Stimulated activated CD4-positive, alpha-beta T cell treated with anti-CD3 and anti-CD28 coated beads, Interleukin-4, amount 100 ng/mL, for 24 hours (primary cell): Measurements from ENCODE around the gene CLK1.
"Not testable (repeated sequence)": the region's sequence is repeated elsewhere in the genome, so short reads cannot be mapped to it uniquely, and the experiment has no call there.

ENCODE experiments used
- DNase-seq: peaks from one replicate; pipeline ENCODE4 v3.0.0-alpha.2; 2020

The CLK1 gene

DNA sequence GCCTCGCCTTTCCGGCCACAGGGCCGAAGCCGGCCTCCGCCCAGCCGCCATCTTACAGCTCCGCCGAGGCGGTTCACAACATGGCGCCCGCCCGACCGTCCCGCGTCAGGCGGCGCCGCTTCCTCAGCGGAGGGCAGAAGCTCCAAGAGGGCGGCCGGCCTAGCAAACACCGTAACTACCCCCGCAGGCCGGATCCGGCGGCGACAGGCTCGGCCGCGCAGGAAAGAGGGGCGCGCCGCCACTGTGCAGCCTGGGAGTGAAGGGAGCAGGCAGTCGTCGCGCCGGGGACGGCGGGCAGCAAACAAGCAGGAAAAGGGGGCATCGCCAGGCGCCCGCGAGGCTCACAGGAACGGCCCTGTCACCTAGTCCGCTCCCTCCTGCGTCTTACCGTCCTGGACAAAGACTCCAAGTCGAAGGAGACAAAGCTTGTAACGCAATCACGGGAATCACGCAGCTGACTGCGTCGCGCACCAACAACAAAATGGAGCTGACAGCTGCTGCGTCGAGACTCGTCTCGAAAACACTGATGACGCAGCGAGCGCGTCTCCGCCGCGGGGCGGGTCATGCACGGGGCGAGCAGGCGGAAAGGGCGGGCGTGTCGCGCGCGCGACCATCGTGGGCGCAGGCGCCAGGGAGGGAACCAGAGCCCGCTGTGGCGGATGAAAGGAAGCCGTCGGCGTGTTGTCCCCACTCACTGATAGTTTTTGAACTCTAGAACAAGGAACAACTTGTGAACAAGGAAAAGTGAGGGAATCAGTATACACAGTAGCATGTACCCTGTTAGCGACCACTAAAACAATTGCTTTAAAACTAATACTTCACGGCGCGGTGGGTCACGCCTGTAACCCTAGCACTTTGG, at the start of gene CLK1:
Gene CLK1, minus strand, starts transcription at position 483 of the 859 bp plus-strand sequence. CDS start 2,796 bp downstream, outside the sequence.
- peak; percentile 96 for DNase-seq

DNA sequence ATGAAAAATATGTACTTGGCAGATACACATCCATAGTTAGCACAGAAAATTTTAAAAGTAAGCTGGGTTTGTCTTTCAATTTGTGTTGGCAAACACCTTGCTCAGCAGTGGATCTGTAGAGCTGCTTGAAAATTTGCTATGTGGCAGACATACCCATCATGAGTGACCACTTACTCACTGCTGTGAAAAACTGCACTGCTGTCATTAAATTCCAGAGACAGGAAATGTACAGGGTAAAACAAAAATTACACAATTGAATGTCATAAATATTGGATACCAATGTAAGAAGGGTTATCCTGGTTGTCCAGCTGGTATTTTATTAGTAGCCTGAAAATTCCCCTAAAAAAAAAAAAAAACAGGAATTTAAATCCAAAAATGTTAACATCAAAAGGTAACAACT, 49.2 kb upstream of the CLK1 start:
- DNase-seq, result no peak

DNA sequence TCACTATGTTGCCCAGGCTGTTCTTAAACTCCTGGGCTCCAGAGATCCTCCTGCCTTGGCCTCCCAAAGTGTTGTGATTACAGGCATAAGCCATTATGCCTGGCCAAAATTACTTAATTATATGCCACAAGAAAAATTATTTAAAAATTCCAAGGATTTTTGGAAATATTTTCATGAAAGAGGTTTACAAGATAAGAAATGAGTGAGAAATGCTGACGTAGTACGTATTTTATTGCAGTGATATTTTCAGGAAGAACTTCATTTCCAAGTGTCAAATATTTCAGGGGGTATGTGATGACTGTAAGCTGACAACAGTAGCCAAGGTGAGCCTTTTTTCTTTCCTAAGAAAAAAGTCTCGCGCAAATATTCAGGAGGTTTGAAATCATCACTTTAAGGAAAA, 45.5 kb upstream of the CLK1 start:
- no peak for DNase-seq

DNA sequence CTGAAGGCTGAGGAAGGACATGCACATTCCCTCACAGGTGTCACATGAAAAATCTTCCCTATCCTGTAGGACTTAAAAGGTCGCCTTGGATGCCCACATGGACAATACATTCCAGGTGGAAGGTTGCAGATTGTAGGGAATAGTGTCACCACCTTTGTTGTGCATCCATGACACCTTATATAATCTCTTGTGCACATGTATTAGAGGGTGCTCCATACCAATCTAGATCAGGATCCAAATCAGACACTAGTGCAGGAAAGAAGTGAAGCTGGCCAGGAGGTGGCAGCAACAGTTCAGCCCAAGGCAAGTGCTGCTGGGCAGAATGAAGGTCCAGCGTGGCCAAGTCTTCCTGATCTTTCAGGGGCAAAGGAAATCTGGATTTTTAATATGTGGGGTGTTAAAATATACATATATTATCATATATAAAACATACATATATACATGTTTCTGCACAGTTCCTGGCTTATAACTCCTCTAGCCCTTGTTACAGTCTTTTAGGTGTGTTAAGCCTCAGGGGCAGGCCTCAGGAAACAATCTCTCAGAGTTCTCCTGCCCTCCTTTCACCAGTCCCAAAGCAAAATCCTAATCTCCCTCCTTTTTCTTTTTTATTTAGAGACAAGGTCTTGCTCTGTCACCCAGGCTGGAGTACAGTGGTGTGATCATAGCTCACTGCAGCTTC, 41.3 kb upstream of the CLK1 start:
- DNase-seq, result peak; percentile 57

DNA sequence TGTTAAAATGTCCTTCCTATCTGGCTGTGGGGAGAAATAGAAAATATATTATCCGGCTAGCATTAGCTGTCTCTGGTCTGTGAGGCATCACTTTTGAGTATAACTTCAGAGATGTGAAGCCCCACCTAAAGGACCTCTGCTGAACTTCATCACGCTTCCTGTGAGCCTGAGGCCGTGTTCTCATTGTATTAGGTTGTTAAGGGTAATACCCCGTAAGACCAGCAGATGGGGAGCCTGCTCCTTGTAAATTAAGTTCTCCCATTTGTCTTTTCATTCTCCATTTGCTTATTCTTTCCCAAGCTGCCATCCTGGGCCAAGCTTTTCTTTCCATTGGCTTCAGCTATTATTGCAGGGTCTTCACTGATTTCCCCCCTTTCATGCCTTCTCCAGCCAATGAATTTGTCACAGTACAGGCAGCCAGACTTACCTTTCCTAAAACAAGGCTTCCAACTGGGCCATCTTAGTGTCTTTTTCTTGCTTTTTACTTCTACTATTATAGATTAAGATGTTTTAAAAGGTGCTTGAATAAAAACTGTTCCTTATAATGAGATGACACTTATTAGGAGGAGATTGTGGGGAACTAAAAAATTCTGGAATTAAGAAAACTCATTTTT, 37.1 kb upstream of the CLK1 start:
- peak; percentile 78 for DNase-seq

DNA sequence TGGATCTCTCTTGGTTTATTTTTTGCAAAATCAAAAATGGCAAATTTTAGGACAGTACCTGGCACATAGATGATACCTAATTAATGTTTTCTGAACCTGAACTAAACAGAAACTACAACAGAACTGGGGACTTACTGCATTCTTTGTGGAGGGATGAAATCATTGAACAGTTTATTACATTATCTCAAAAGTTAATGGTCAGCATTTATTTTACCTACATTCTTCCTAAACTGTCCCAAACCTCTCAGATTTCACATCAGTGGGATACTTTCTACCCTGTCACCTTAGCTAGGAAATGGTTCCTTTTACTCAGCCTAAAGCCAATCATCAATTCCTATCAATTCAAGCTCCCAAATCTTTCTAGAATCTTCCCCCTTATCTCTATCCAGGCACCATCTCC, 35.0 kb upstream of the CLK1 start:
- DNase-seq, result no peak

DNA sequence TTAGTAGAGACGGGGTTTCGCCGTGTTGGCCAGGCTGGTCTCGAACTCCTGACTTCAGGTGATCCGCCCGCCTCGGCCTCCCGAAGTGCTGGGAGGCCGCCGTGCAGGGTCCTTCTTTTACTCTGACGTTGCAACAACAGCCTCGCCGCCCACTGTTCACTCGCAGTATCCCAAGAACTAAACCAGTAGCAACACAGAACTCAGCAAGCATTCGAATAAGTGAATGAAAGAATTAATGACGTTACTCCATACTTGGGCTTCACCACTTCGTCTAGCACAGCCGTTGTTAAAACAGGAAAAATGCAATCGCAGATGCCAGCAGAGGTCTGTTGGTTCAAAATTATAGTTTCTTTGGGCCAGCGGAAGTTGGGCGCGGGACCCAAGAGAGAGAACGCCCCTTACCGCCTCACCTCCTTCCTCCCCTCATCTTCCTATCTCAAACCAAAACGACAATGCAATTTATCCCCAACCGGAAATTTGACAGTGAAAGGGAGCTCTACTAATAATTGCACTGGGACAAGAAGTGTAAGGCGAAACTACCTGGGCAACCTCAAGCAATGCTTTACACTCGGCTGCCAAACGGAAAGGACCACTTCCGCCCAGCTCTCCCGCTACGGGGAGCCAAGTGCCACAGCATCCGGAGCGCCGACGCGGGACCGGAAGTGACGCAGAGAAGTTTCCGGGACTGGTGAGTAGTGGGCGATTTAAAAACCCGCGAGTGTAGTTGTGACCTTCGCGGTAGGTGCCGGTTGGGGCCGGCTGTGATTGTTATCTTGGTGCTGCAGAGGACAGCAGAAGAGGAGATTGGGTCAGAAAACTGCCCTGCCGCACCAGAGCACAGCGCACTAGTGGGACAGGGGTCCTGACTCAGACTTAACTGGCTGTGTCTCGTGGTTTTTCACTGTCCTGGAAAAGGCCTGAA, 24.5 kb upstream of the CLK1 start, which contains the start of the genes NIF3L1 and PPIL3:
Gene NIF3L1, plus strand, starts transcription at position 668 of the 922 bp plus-strand sequence. CDS start 2,573 bp downstream, outside the sequence.
Gene PPIL3, minus strand, starts transcription at position 374 of the 922 bp plus-strand sequence. CDS start 1,462 bp downstream, outside the sequence.
- peak; percentile 98 for DNase-seq

DNA sequence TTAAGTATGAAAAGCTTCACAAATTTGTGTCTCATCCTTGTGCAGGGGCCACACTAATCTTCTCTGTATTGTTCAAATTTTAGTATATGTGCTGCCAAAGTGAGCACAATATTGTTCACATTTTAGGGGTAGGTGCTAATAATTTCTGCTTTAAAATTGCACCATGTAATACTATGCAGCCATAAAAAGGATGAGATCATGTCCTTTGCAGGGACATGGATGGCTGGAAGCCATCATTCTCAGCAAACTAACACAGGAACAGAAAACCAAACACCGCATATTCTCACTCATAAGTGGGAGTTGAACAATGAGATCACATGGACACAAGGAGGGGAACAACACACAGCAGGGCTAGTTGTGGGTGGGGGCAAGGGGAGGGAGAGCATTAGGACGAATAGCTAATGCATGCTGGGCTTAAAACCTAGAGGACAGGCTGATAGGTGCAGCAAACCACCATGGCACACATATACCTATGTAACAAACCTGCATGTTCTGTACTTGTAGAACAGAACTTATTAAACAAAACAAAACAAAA, 17.3 kb upstream of the CLK1 start:
- DNase-seq, result not testable (repeated sequence)

DNA sequence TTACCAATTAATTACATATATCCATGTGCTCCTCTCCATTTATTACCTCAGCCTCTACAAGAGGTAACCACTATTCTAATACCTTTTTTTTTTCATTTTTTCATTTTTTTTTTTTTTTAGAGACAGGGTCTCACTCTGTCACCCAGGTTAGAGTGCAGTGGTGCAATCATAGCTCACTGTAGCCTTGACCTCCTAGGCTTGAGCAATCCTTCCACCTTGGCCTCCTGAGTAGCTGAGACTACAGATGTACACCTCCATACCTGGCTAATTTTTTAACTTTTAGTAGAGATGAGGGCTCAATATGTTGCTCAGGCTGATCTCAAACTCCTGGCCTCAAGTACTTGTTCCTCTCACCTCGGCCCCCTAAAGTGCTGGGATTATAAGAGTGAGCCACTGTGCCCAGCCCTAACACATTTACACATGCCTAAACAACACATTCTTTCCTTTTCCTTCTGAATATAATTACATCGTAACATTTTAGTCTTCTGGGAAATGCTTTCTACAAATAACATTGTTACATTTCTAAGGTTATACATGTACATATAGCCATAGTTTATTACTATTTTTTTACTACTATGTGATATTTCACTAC, 13.9 kb upstream of the CLK1 start:
- no peak for DNase-seq

DNA sequence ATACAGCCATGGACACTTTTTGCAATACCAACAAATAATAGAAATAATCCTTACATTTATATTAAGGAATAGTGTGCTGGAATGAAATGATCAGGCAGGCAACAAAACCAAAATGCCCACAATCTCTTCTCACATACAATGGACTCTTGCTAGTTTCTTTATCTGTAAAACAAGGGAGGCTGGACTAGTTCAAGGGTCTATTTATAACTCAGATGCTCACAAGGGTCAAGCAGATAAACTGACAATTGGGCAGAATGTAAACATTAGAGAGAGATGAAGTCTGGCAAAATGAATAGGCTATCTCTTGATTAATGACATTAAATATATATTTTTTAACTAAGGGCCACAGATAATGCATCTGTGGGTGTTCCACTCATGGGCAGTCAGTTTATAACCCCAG, 13.0 kb upstream of the CLK1 start:
- DNase-seq, result no peak

DNA sequence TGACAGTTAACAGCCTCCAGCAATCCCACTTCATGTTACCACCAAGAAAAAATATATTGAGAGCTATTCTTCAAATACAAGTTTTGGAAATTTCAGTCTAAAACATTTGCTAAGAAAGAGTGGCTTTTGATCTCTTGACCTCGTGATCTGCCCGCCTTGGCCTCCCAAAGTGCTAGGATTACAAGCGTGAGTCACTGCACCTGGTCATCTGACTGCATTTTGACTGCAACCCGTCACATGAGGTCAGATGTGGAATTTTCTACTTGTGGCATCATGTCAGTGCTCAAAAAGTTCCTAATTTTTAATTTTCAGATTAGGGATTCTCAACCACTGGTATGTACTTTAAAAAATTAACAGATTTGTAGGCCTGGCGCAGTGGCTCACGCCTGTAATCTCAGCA, 9.1 kb upstream of the CLK1 start:
- DNase-seq, result no peak

DNA sequence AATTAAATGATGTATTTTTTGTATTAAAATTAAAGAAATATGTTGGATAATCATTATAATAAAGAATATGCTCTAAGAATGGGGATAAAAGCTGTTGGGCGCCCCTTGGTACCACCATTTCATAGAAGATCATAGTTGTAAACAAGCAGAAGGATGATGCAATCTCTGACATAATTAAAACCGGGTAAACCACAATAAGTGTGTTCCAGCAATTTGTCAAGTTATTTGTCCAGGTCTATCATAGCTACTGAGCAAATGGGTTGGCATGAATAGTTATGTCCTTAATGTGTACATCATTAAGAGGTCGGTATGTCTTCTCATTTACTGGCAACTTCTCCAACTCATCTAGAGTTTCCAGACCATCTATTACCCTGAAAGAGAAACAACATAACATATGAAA, 6.7 kb upstream of the CLK1 start:
- DNase-seq, result no peak

DNA sequence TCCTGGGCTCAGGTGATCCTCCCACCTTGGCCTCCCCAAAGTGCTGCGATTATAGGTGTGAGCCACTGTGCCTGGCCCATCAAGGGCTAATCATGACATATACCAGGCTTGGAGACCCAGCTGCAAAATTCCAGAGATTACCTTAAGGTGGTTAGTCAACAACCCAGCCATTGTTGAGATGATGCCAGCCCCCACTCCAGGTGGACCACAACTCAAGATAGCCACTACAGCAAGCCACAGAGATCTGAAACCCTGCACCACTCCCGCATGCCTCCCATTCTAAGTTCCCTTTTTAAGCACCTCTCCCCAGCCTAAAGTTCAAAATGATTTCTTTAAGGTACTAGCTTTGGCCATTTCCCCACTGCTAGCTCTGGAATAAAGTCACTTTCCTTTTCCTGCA, 4.6 kb upstream of the CLK1 start:
- DNase-seq, result no peak

DNA sequence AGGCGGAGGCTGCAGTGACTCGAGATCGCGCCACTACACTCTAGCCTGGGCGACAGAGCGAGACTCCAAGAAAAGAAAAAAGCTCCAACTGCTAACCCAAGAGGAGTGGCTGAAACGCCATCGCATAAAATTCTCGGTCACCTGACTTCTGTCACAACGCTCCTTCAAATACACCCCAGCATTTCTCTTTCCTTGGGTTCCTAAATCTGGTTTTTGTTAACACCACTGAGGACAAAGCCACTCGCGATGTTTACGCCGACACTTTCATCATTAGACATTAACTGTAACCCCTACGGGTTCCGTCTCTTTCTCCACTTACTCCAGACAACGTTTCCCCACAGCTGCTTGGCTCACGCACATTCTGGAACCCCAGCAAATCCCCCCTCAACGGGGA, 679 bp downstream of the CLK1 start:
- DNase-seq, result peak; percentile 22

DNA sequence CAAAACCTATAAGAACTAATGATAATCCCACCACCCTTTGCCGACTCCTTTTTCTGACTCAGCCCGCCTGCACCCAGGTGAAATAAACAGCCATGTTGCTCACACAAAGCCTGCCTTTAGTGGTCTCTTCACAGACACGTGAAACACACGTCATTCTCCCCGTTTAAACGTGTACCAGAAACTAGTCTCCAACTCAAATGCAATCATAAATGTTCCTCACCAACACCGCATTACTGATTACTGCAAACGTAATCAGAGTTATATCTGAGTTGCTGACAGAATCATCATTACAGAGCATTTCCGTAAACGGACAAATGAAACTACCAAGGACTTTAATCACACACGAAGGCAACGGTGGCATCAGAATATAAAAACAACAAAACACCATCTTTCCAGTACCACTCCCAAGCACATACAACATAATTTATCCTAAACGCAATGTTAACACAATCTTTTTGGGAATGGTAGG, 1.9 kb downstream of the CLK1 start:
- peak; percentile 79 for DNase-seq

DNA sequence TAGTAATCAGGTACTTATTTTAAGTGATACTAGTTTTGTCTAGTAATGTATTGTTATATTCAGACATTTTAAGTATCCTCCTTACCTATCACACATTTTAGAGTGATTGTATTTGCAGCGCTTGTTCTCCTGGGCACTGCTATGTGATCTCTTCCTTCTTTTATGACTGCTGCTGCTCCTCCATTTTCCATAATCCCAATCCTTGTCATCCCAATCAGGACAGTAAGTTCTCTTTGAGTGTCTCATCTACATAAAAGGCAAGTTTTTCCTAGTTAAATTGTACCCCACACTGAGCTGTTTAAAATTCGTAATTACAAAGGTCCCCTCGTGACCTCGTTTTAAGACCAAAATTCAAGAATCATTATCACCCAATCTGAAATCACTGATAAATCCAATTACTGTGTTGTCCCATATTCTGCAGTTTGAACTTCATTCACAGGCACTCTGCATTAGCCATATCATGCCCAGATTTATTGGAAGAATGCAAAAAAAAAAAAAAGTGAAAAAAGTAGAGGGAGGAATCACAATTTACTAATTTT, 2.8 kb downstream of the CLK1 start:
- no peak for DNase-seq

DNA sequence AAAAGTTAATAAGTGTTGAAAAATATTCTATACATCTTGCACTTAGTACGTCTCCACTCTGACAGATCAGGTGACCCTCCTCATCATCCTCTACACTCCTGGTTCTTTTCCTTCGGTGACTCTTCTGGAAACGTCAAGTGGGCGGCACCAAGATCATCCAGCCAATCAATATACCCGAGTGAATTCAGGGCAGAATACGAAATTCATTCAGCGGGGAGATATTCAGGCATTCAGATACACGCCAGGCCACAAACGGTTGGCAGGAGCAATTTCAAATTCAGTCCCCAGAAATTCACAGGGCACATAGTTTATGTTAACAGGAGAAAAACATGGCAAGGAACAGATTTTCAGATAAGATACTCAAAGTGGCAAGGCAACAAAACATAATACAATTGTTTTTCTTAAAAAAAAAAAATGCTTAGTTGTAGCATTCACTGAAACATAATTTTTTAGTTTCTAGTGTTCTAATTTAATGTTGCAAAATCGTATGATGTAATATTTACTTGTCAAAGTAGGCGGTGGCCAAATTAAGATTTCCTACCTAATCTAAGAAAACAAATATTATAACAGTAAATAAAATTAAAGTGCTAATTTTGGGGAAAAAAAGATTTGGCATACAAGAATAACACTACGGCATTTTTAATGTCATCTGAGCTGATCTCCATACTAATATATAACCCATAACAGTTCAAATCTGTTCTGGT, 4.2 kb downstream of the CLK1 start:
- DNase-seq, result peak; percentile 32

DNA sequence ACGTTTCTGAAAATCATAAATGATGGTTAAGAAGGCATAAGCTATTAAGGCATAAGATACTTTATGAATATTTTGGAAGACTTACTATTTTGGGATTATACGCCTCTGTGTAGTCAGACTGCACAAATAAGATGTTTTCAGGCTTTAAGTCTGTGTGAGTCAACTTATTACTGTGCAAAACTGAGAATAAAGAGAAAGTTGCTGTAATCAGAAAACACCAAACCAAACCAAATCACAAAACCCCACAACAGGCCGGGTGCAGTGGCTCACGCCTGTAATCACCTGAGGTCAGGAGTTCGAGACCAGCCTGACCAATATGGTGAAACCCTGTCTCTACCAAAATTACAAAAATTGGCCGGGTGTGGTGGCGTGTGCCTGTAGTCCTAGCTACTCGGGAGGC, 7.7 kb downstream of the CLK1 start:
- DNase-seq, result no peak

DNA sequence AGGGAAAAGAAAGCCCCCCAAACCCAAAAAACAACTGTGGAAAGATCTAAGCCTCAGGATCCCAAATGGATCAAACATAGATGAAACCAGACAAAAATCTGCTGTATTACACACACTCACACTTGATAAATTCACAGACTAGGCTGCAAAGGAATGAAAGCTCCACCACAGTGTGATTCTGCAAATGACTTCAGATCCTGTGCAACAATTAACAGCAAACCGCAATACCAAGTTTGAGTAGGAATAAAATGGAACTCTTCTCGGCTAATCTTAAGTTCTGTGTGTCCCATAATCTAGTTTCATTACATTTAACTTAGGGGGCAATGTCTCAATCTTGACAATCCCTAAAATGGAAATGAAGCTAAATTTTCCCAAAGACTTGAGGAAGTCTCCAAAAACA, 11.9 kb downstream of the CLK1 start:
- DNase-seq, result no peak

DNA sequence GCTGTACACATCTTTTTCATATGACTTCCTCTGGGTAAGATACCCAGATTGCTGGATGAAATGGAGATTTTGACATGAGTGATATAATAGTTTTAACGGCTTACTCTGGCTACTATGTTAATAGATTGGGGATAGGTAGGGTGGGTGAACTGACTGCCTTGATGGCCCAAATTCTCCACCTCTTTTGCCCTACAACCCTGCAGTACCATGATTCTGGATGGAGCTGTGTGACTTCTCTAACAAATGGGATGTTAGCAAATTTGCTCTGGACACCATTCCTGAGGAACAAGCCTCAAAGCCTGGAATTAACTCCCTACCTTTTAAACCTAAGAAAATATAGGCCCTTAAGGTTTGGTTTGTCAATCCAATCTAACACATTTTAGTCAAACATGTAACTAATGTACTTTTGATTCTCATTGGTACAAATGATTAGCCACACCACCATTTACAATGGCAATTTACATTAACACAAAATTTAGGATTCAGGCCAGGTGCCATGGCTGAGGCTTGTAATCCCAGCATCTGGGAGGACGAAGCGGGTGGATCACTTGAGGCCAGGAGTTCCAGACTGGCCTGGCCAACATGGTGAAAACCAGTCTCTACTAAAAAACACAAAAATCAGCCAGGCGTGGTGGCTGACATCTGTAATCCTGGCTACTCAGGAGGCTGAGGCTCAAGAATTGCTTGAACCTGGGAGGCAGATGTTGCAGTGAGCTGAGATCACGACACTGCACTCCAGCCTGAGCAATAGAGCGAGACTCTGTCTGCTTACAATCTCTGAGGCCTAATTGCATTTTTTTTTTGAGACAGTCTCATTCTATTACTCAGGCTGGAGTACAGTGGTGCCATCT, 12.8 kb downstream of the CLK1 start:
- no peak for DNase-seq
